ENCODE data around the gene MYDGF. TPM values are rescaled to one million over a fixed set of nuclear protein-coding genes. Genes with fewer than 3 reads are reported as not detected.

The MYDGF gene
- total RNA-seq, 4 donors from 2014 or later: 32.4 to 45.6 (median 35.4) TPM

DNA sequence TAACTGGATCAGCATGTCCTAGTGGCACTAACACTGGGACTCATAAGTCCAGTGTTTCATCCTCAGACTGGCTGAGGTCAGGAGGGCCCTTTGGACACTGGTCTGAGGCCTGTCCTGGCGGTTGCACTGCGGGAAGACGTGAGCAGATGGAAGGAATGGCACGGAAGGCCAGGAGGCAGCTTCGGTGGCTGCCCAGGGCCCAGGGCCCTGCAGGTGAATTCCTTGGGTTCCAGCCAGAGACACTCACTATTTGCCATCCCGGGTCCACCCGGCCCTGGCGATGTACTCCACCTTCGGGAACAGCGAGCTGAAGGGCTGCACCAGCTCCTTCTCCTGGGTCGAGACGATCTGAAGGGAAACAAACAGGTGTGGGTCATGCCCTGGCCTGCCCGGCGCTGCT is 27.2 kb upstream of the MYDGF start:
- TF ChIP-seq, protein P1, sequence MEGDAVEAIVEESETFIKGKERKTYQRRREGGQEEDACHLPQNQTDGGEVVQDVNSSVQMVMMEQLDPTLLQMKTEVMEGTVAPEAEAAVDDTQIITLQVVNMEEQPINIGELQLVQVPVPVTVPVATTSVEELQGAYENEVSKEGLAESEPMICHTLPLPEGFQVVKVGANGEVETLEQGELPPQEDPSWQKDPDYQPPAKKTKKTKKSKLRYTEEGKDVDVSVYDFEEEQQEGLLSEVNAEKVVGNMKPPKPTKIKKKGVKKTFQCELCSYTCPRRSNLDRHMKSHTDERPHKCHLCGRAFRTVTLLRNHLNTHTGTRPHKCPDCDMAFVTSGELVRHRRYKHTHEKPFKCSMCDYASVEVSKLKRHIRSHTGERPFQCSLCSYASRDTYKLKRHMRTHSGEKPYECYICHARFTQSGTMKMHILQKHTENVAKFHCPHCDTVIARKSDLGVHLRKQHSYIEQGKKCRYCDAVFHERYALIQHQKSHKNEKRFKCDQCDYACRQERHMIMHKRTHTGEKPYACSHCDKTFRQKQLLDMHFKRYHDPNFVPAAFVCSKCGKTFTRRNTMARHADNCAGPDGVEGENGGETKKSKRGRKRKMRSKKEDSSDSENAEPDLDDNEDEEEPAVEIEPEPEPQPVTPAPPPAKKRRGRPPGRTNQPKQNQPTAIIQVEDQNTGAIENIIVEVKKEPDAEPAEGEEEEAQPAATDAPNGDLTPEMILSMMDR (IDR thresholded peaks at IDR 0.05; ENCODE audit: low read depth): no peak

- TF ChIP-seq, protein P1 (IDR thresholded peaks at IDR 0.05; ENCODE audit: low read depth): no peak
These were observed 25.1 kb upstream of the MYDGF start for GRCh38 chr19:4695224-4695731.

DNA sequence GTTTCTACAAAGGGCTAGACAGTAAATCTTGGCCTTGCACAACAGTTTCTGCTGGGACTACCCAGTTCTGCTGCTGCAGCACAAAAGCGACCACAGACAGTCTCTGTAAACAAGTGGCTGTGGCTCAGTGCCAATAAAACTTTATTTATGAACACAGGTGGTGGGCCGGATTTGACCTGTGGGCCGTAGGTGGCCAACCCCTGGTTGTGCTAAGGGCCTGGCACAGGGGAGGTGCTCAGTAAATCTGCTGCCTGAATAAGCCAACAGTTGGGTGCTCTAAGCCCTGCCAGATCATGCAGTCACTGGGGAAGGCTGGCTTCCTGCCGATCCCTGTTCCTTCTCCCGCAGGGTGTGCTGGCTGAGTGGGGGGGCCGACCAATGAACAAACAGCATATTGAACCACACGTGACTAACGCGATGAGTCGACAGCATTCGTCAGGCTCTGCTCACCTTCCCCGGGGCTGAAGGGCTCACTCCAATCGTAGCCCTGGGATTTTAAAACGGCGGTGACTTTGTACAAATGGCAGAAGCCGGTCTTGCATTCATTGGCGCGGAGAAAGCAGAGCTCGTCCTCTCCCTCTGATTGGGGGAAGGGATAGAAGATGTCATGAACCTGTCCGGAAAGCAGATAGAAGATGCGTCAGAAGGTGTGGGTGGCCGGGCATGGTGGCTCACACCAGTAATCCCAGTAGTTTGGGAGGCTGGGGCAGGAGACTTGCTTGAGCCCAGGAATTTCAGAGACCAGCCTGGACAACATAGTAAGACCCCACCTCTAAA is 24.3 kb upstream of the MYDGF start:
- TF ChIP-seq, protein P1 (IDR thresholded peaks at IDR 0.05; ENCODE audit: low read depth): no peak

DNA sequence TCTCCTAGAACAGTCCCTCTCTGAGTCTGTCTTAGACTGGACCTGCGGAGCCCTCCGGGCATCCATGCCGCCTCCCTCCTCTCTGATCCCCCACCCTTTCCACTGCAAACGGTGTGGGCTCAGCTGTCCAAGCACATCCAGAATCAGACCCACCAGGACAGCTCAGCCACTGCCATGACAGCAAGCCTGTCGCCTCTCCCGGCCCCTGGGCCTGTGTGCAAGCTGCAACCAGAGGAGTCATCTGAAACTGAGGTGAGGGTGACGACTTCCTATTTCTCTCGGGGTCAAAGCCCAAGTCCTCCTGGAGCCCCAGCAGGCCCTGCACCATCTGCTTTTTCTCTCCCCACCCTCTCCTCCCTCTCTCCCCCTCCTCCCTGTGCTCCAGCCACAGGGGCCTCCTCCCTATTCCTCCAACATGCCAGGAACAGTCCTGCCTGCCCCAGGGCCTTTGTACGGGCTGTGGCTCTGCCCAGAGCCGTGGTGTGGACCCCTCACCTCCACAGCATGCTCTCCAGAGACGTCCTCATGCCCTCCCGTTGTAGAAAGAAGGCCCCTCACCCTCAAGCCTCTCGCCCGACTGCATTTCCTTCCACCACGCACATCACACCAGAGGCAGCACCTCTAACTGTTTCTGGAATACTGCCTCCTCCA is 23.5 kb upstream of the MYDGF start:
- TF ChIP-seq, protein P1 (IDR thresholded peaks at IDR 0.05; ENCODE audit: low read depth): no peak

- TF ChIP-seq, protein P1 (IDR thresholded peaks at IDR 0.05; ENCODE audit: low read depth): no peak
These were observed 22.9 kb upstream of the MYDGF start for GRCh38 chr19:4693078-4693350.

GRCh38 chr19:4692251-4693077 is 22.3 kb upstream of the MYDGF start:
- TF ChIP-seq, protein P1 (IDR thresholded peaks at IDR 0.05; ENCODE audit: low read depth): no peak

GRCh38 chr19:4691373-4691772 is 21.2 kb upstream of the MYDGF start:
- TF ChIP-seq, protein P1 (IDR thresholded peaks at IDR 0.05; ENCODE audit: low read depth): no peak

All from subcutaneous adipose tissue (tissue), 4 donors.